GM12801 (cell line): Measurements from ENCODE around the gene STXBP6.

Source experiments
- CTCF ChIP-seq: IDR thresholded peaks from one replicate; pipeline ENCODE4 v1.5.1; 2011; ENCODE audit warnings: control low read depth; ENCODE audit not compliant: insufficient read length; ENCODE audit errors: extremely low read depth

The STXBP6 gene

GRCh38 chr14:24780281-24780680 lies 269.7 kb downstream of the STXBP6 start:
- TF ChIP-seq CTCF, result no peak

GRCh38 chr14:24777678-24778077 lies 272.3 kb downstream of the STXBP6 start:
- no peak for TF ChIP-seq CTCF

GRCh38 chr14:24775950-24776349 lies 274.0 kb downstream of the STXBP6 start:
- TF ChIP-seq CTCF, result no peak

GRCh38 chr14:24774187-24774915 lies 275.6 kb downstream of the STXBP6 start:
- no peak for TF ChIP-seq CTCF

GRCh38 chr14:24766434-24766833 lies 283.5 kb downstream of the STXBP6 start:
- no peak for TF ChIP-seq CTCF

GRCh38 chr14:24761141-24761540 lies 288.8 kb downstream of the STXBP6 start:
- TF ChIP-seq CTCF, result no peak
